ENCODE results near the gene L3MBTL1. TPM values are rescaled to one million over a fixed set of nuclear protein-coding genes. Genes with fewer than 3 reads are reported as not detected.
"Not testable (repeated sequence)": the region's sequence is repeated elsewhere in the genome, so short reads cannot be mapped to it uniquely, and the experiment has no call there.

The L3MBTL1 gene
- total RNA-seq, 3 donors from 2014 or later, result 6.4 to 13.1 (median 10.7) TPM

DNA sequence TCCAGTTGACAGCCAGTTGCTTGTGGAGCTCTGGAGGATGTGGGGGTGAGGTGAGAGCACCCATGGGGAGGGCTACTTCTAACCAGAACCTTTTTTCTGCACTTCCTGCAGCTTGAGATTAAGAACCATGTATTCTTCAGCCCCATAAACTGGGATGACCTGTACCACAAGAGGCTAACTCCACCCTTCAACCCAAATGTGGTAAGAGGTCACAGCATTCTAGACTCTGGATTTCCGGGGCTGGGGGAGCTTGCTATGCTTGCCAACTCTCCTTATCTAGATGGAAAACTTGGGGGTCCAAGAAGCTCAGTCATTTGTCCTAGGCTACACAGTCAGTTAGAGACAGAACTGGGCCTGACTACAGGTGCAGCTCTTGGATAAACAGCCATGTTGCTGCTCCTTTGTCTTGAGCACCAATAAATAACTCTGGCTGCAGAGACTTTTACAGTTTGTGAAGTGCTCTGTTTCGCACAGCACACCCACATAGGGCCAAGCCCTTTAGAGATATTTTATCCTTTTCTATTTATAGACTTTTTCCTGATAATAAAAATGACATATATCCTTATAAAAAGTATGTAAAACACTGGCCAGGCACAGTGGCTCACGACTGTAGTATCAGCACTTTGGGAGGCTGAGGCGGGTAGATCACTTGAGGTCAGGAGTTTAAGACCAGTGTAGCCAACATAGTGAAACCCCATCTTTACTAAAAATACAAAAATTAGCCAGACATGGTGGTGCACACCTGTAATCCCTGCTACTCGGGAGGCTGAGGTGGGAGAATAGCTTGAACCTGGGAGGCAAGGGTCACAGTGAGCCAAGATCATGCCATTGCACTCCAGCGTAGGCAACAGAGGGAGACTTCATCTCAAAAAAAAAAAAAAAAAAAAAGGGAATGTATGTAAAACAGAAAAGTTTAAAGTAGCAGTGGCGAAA is 72.6 kb downstream of the L3MBTL1 start:
- ATAC-seq, result peak; percentile 94
- H3K9me3 ChIP-seq, result no peaks in the 10 kb centered on the region
- DNase-seq, result peak in 1 of 3 donors; percentile 35
- TF ChIP-seq, protein P1, sequence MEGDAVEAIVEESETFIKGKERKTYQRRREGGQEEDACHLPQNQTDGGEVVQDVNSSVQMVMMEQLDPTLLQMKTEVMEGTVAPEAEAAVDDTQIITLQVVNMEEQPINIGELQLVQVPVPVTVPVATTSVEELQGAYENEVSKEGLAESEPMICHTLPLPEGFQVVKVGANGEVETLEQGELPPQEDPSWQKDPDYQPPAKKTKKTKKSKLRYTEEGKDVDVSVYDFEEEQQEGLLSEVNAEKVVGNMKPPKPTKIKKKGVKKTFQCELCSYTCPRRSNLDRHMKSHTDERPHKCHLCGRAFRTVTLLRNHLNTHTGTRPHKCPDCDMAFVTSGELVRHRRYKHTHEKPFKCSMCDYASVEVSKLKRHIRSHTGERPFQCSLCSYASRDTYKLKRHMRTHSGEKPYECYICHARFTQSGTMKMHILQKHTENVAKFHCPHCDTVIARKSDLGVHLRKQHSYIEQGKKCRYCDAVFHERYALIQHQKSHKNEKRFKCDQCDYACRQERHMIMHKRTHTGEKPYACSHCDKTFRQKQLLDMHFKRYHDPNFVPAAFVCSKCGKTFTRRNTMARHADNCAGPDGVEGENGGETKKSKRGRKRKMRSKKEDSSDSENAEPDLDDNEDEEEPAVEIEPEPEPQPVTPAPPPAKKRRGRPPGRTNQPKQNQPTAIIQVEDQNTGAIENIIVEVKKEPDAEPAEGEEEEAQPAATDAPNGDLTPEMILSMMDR (IDR thresholded peaks at IDR 0.05), result no peak
- H3K4me1 ChIP-seq (ENCODE audit: low read depth), result peaks cover 8% of the 10 kb centered on the region
- H3K4me3 ChIP-seq, result no peak overlapping the region
- no peaks in the 10 kb centered on the region for H3K36me3 ChIP-seq (ENCODE audit: low read depth)
- intact Hi-C loops (cut with DNase I, micrococcal nuclease), result no loop called here

GRCh38 chr20:43583133-43583864 is 75.8 kb downstream of the L3MBTL1 start:
- H3K9me3 ChIP-seq, result no peaks in the 10 kb centered on the region
- TF ChIP-seq, protein P1 (IDR thresholded peaks at IDR 0.05), result no peak
- H3K4me3 ChIP-seq, result no peak overlapping the region
- no peaks in the 10 kb centered on the region for H3K36me3 ChIP-seq (ENCODE audit: low read depth)
- ATAC-seq (no peak), DNase-seq (no peak)
- H3K4me1 ChIP-seq (ENCODE audit: low read depth), result peaks cover 8% of the 10 kb centered on the region
- intact Hi-C loops (cut with DNase I, micrococcal nuclease), result no loop called here

DNA sequence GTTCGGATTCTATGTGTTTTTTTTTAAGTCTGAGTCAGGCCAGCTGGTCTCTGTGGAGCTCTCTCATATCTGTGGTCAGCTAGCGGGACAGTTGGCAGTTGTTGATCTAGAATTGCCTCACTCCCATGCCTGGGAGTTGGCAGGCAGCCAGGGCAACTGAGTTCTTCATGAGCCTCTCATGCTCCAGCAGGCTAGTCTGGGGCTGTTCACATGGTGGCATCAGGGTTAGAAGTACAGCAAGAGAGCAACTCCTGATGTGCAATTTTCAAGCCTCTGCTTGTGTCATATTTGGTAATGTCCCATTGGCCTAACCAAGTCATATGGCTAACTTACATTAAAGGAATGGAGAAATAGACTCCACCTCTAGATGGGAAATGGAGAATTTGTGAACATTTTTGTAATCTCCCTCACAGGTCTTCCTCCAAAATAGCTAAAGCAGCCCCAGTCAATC is 76.5 kb downstream of the L3MBTL1 start:
- H3K36me3 ChIP-seq (ENCODE audit: low read depth), result no peaks in the 10 kb centered on the region
- H3K4me3 ChIP-seq, result no peak overlapping the region
- no peaks in the 10 kb centered on the region for H3K9me3 ChIP-seq
- DNase-seq (peak in 1 of 3 donors; percentile 38), ATAC-seq (no peak)
- TF ChIP-seq, protein P1 (IDR thresholded peaks at IDR 0.05), result no peak
- peaks cover 8% of the 10 kb centered on the region for H3K4me1 ChIP-seq (ENCODE audit: low read depth)
- intact Hi-C loops (cut with DNase I, micrococcal nuclease), result no loop called here

GRCh38 chr20:43584448-43585136 is 77.1 kb downstream of the L3MBTL1 start:
- intact Hi-C loops (cut with DNase I, micrococcal nuclease), result no loop called here
- no peak for ATAC-seq
- no peak for DNase-seq
- Histone ChIP-seq H3K4me1 (ENCODE audit: low read depth) (peaks cover 3% of the 10 kb centered on the region), H3K9me3 (no peaks in the 10 kb centered on the region), H3K4me3 (no peak overlapping the region), H3K36me3 (ENCODE audit: low read depth) (no peaks in the 10 kb centered on the region)
- TF ChIP-seq, protein P1 (IDR thresholded peaks at IDR 0.05), result no peak

- TF ChIP-seq, protein P1 (IDR thresholded peaks at IDR 0.05), result no peak
- Histone ChIP-seq H3K4me1 (ENCODE audit: low read depth) (peaks cover 11% of the 10 kb centered on the region), H3K36me3 (ENCODE audit: low read depth) (no peaks in the 10 kb centered on the region), H3K9me3 (no peaks in the 10 kb centered on the region), H3K4me3 (no peak overlapping the region)
- no peak for DNase-seq
- intact Hi-C loops (cut with DNase I, micrococcal nuclease), result no loop called here
- no peak for ATAC-seq
Measured at GRCh38 chr20:43586641-43587040, 79.1 kb downstream of the L3MBTL1 start.

- intact Hi-C loops (cut with DNase I, micrococcal nuclease); DNase-seq; H3K9me3 ChIP-seq; H3K36me3 ChIP-seq (ENCODE audit: low read depth); H3K4me3 ChIP-seq; ATAC-seq: not testable (repeated sequence)
- H3K4me1 ChIP-seq (ENCODE audit: low read depth), result peaks cover 12% of the 10 kb centered on the region
Measured at GRCh38 chr20:43588526-43588925, 81.0 kb downstream of the L3MBTL1 start.
